ENCODE results near the gene NFKB2.

DNA sequence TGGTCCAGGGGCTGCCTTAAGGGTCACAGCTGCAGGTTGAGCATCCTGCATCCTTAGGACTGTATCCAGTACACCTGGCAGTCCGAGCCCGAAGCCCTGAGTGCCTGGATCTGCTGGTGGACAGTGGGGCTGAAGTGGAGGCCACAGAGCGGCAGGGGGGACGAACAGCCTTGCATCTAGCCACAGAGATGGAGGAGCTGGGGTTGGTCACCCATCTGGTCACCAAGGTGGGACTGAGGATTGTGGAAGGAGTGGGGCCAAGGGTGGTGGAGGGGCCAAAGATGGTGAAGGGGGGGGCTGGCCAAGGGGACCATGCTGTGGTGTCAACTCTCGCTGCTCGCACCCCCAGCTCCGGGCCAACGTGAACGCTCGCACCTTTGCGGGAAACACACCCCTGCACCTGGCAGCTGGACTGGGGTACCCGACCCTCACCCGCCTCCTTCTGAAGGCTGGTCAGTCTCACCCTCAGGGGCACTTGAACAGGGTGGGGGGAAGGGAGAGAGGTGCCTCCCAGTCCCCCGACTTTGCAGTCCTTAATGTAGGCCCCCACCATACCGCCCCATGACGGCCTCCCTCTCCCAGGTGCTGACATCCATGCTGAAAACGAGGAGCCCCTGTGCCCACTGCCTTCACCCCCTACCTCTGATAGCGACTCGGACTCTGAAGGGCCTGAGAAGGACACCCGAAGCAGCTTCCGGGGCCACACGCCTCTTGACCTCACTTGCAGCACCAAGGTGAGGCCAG, 5.3 kb downstream of the NFKB2 start:
- TF ChIP-seq, protein P1, sequence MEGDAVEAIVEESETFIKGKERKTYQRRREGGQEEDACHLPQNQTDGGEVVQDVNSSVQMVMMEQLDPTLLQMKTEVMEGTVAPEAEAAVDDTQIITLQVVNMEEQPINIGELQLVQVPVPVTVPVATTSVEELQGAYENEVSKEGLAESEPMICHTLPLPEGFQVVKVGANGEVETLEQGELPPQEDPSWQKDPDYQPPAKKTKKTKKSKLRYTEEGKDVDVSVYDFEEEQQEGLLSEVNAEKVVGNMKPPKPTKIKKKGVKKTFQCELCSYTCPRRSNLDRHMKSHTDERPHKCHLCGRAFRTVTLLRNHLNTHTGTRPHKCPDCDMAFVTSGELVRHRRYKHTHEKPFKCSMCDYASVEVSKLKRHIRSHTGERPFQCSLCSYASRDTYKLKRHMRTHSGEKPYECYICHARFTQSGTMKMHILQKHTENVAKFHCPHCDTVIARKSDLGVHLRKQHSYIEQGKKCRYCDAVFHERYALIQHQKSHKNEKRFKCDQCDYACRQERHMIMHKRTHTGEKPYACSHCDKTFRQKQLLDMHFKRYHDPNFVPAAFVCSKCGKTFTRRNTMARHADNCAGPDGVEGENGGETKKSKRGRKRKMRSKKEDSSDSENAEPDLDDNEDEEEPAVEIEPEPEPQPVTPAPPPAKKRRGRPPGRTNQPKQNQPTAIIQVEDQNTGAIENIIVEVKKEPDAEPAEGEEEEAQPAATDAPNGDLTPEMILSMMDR (IDR thresholded peaks at IDR 0.05), result no peak
- no peak for TF ChIP-seq ZFX (IDR thresholded peaks at IDR 0.05; ENCODE audit: borderline replicate concordance)

Data from 22Rv1 (cell line).